Astrocyte of the cerebellum (primary cell): Measurements from ENCODE around the gene DYNC2I2.

Experiments
- DNase-seq: peaks from one replicate; pipeline ENCODE4 v3.0.0-alpha.2; 2011; ENCODE audit warnings: low read depth
- H3K4me3 ChIP-seq: 2 replicates; pipeline ENCODE4 v1.5.1; 2011; ENCODE audit warnings: mild to moderate bottlenecking, low read depth, low read length, moderate library complexity
- CTCF ChIP-seq: IDR thresholded peaks from 2 replicates; pipeline ENCODE4 v1.5.1; 2012; ENCODE audit warnings: low read length, low read depth, moderate library complexity, mild to moderate bottlenecking; ENCODE audit errors: missing control alignments
- in situ Hi-C: cut with HindIII; loops from 2 replicates; pipeline ENCODE4 v1.10.0; 2017; ENCODE audit warnings: low sequenced_read_pairs

The DYNC2I2 gene

GRCh38 chr9:128627906-128628305, 28.7 kb downstream of the DYNC2I2 start:
- DNase-seq: no peak
- in situ Hi-C loops: loop anchor here (10.0 kb wide), 1 partner anchor 67 kb away; no protein-coding TSS in a partner anchor
- TF ChIP-seq CTCF: no peak
- no peak overlapping the region for H3K4me3 ChIP-seq

GRCh38 chr9:128627127-128627715, 29.4 kb downstream of the DYNC2I2 start:
- no peak overlapping the region for H3K4me3 ChIP-seq
- no peak for DNase-seq
- in situ Hi-C loops: loop anchor here (10.0 kb wide), 1 partner anchor 68 kb away; no protein-coding TSS in a partner anchor
- no peak for TF ChIP-seq CTCF

GRCh38 chr9:128626181-128626580, 30.5 kb downstream of the DYNC2I2 start:
- no peak for DNase-seq
- H3K4me3 ChIP-seq: no peak overlapping the region
- no peak for TF ChIP-seq CTCF
- in situ Hi-C loops: loop anchor here (10.0 kb wide), 1 partner anchor 69 kb away; no protein-coding TSS in a partner anchor

- no peak overlapping the region for H3K4me3 ChIP-seq
- in situ Hi-C loops: loop anchor here (10.0 kb wide), 1 partner anchor 69 kb away; no protein-coding TSS in a partner anchor
- no peak for DNase-seq
- TF ChIP-seq CTCF: no peak
These were observed 31.1 kb downstream of the DYNC2I2 start for GRCh38 chr9:128625391-128626146.

GRCh38 chr9:128624566-128624965, 32.1 kb downstream of the DYNC2I2 start:
- in situ Hi-C loops: loop anchor here (5.0 to 10.0 kb wide), 2 partner anchors 42 to 70 kb away; no protein-coding TSS in a partner anchor
- TF ChIP-seq CTCF: no peak
- DNase-seq: no peak
- H3K4me3 ChIP-seq: no peak overlapping the region

- TF ChIP-seq CTCF: no peak
- H3K4me3 ChIP-seq: no peak overlapping the region
- DNase-seq: no peak
These were observed 34.8 kb downstream of the DYNC2I2 start for GRCh38 chr9:128621730-128622455.

More at GRCh38 chr9:128621730-128622455, 34.8 kb downstream of the DYNC2I2 start:
- in situ Hi-C loops: loop anchor here (5.0 to 10.0 kb wide), 2 partner anchors 40 to 73 kb away; no protein-coding TSS in a partner anchor
